Endothelial cell of umbilical vein (primary cell): ENCODE measurements around the gene PAQR8.

ENCODE experiments used
- EZH2 ChIP-seq: IDR thresholded peaks from 2 replicates; pipeline ENCODE4 v1.6.1; 2012; ENCODE audit warnings: borderline replicate concordance, low read depth, mild to moderate bottlenecking, moderate library complexity, low read length, inconsistent platforms; ENCODE audit not compliant: severe bottlenecking
- JUN ChIP-seq: IDR thresholded peaks from 2 replicates; pipeline ENCODE4 v1.6.1; 2011; ENCODE audit warnings: borderline replicate concordance, low read depth; ENCODE audit not compliant: insufficient read length, insufficient read depth
- MAX ChIP-seq: IDR thresholded peaks from 2 replicates; pipeline ENCODE4 v1.6.1; 2011; ENCODE audit not compliant: insufficient read depth, insufficient read length
- MYC ChIP-seq: IDR thresholded peaks from one replicate; pipeline ENCODE4 v1.6.1; 2011; ENCODE audit warnings: mild to moderate bottlenecking, low read depth, low read length
- POLR2A ChIP-seq: IDR thresholded peaks from 2 replicates; pipeline ENCODE4 v1.6.1; 2012; ENCODE audit warnings: low read depth, mild to moderate bottlenecking, control low read depth, low read length
- POLR2AphosphoS5 ChIP-seq: IDR thresholded peaks from 2 replicates; pipeline ENCODE4 v1.6.1; 2012; ENCODE audit warnings: low read depth, mild to moderate bottlenecking, control low read depth, low read length, moderate library complexity; ENCODE audit not compliant: insufficient read depth
- TF ChIP-seq, protein P1 (sequence below), 2 donors: IDR thresholded peaks; 1 replicate in 1 of 2; 2 replicates in 1 of 2; pipeline ENCODE4 v1.5.1; 2011; ENCODE audit warnings: low read length in 2 of 2, mild to moderate bottlenecking in 2 of 2, moderate library complexity in 2 of 2, control low read depth in 1 of 2, inconsistent platforms in 1 of 2, low read depth in 1 of 2; ENCODE audit not compliant: insufficient read depth in 1 of 2; ENCODE audit errors: extremely low read depth in 1 of 2

GRCh38 chr6:52365866-52366540, 4.1 kb downstream of the PAQR8 start:
- TF ChIP-seq, protein P1, sequence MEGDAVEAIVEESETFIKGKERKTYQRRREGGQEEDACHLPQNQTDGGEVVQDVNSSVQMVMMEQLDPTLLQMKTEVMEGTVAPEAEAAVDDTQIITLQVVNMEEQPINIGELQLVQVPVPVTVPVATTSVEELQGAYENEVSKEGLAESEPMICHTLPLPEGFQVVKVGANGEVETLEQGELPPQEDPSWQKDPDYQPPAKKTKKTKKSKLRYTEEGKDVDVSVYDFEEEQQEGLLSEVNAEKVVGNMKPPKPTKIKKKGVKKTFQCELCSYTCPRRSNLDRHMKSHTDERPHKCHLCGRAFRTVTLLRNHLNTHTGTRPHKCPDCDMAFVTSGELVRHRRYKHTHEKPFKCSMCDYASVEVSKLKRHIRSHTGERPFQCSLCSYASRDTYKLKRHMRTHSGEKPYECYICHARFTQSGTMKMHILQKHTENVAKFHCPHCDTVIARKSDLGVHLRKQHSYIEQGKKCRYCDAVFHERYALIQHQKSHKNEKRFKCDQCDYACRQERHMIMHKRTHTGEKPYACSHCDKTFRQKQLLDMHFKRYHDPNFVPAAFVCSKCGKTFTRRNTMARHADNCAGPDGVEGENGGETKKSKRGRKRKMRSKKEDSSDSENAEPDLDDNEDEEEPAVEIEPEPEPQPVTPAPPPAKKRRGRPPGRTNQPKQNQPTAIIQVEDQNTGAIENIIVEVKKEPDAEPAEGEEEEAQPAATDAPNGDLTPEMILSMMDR (IDR thresholded peaks at IDR 0.05; ENCODE audit: extremely low read depth in 1 of 2, insufficient read depth in 1 of 2, low read depth in 1 of 2, low read length in 2 of 2) = no peak
- TF ChIP-seq POLR2A (no peak), POLR2AphosphoS5 (no peak), EZH2 (no peak), MYC (no peak), MAX (no peak), JUN (no peak)
